Uterus (tissue), 2 donors: ENCODE measurements around the gene SLC35E1.

Source experiments
- CTCF ChIP-seq, 4 experiments: fragments of 200-600 bp in 2 of 4; fragments of 450-650 bp in 2 of 4; sonication (generic) in 2 of 4; IDR thresholded peaks; one replicate each; pipeline ENCODE4 v1.5.1; 2016 to 2019; ENCODE audit warnings: antibody characterized with exemption in 4 of 4, mild to moderate bottlenecking in 2 of 4, moderate library complexity in 1 of 4
- POLR2A ChIP-seq, 2 donors: fragments of 450-650 bp; IDR thresholded peaks; one replicate each; pipeline ENCODE4 v1.6.1; 2016; ENCODE audit warnings: antibody characterized with exemption in 2 of 2, mild to moderate bottlenecking in 1 of 2, moderate library complexity in 1 of 2

GRCh38 chr19:16587833-16588823, 15.9 kb upstream of the SLC35E1 start:
- TF ChIP-seq CTCF (IDR thresholded peaks at IDR 0.05): no peak
- no peak for TF ChIP-seq POLR2A (IDR thresholded peaks at IDR 0.05)
